GM19043 (cell line): ENCODE measurements around the gene ABCB10.
"Not testable (repeated sequence)": the region's sequence is repeated elsewhere in the genome, so short reads cannot be mapped to it uniquely, and the experiment has no call there.

ENCODE experiments used
- ATAC-seq: cut with Tn5 transposase; IDR thresholded peaks from one replicate; pipeline ENCODE4 v1.9.1; 2021; ENCODE audit warnings: low read depth; ENCODE audit not compliant: unreplicated experiment

Gene ABCB10

GRCh38 chr1:229539863-229540506, 18.5 kb downstream of the ABCB10 start:
- ATAC-seq, result no peak

- ATAC-seq, result no peak
Measured at GRCh38 chr1:229538945-229539344, 19.6 kb downstream of the ABCB10 start.

GRCh38 chr1:229537894-229538293, 20.6 kb downstream of the ABCB10 start:
- no peak for ATAC-seq

GRCh38 chr1:229536982-229537381, 21.5 kb downstream of the ABCB10 start:
- no peak for ATAC-seq

- ATAC-seq, result no peak
Measured at GRCh38 chr1:229535230-229535629, 23.3 kb downstream of the ABCB10 start.

GRCh38 chr1:229531326-229531725, 27.2 kb downstream of the ABCB10 start:
- no peak for ATAC-seq

GRCh38 chr1:229529639-229530038, 28.9 kb downstream of the ABCB10 start:
- ATAC-seq, result no peak

- no peak for ATAC-seq
Measured at GRCh38 chr1:229526695-229527094, 31.8 kb downstream of the ABCB10 start.

- no peak for ATAC-seq
Measured at GRCh38 chr1:229523052-229523451, 35.5 kb downstream of the ABCB10 start.

- peak; percentile 64 for ATAC-seq
Measured at GRCh38 chr1:229514578-229515275, 43.8 kb downstream of the ABCB10 start.

GRCh38 chr1:229511625-229512024, 46.9 kb downstream of the ABCB10 start:
- not testable (repeated sequence) for ATAC-seq

GRCh38 chr1:229511201-229511600, 47.3 kb downstream of the ABCB10 start:
- not testable (repeated sequence) for ATAC-seq

GRCh38 chr1:229509576-229509975, 48.9 kb downstream of the ABCB10 start:
- ATAC-seq, result no peak

- ATAC-seq, result no peak
Measured at GRCh38 chr1:229508823-229509337, 49.6 kb downstream of the ABCB10 start.

GRCh38 chr1:229507951-229508822, 50.3 kb downstream of the ABCB10 start, which contains the start of gene NUP133:
TSS of gene NUP133 (minus strand) at chr1:229508341. CDS start at chr1:229508249, 92 bp downstream.
- ATAC-seq, result peak; percentile 89

- ATAC-seq, result no peak
Measured at GRCh38 chr1:229507502-229507901, 51.0 kb downstream of the ABCB10 start.

GRCh38 chr1:229506633-229507032, 51.9 kb downstream of the ABCB10 start:
- ATAC-seq, result no peak

- no peak for ATAC-seq
Measured at GRCh38 chr1:229495782-229496181, 62.7 kb downstream of the ABCB10 start.

- ATAC-seq, result no peak
Measured at GRCh38 chr1:229487181-229487580, 71.3 kb downstream of the ABCB10 start.

- no peak for ATAC-seq
Measured at GRCh38 chr1:229485318-229485717, 73.2 kb downstream of the ABCB10 start.

GRCh38 chr1:229482511-229482910, 76.0 kb downstream of the ABCB10 start:
- no peak for ATAC-seq
